Gastrocnemius medialis (tissue), 4 donors: ENCODE measurements around the gene CYP19A1. TPM values are rescaled to one million over a fixed set of nuclear protein-coding genes. Genes with fewer than 3 reads are reported as not detected.

ENCODE experiments used
- ATAC-seq, 2 donors: fragments of 150-250 bp; one replicate each; pipeline ENCODE4 v1.9.1; 2016
- DNase-seq, 2 donors: peaks; one replicate each; pipeline ENCODE4 v3.0.0-alpha.2; 2019
- H3K27ac ChIP-seq, 4 donors: fragments of 200-600 bp; sonication (generic); 1 replicate in 1 of 4; 2 replicates in 3 of 4; pipeline ENCODE4 v1.5.1; 2016 to 2018; ENCODE audit warnings: mild to moderate bottlenecking in 2 of 4, moderate library complexity in 1 of 4
- H3K27me3 ChIP-seq, 3 donors: fragments of 200-600 bp; sonication (generic) in 2 of 3; 1 replicate in 1 of 3; 2 replicates in 2 of 3; pipeline versions ENCODE4 v1.5.1 to v1.6.0; 2016 to 2019; ENCODE audit warnings: mild to moderate bottlenecking in 1 of 3, moderate library complexity in 1 of 3
- H3K36me3 ChIP-seq, 2 donors: fragments of 200-600 bp; sonication (generic) in 1 of 2; one replicate each; pipeline ENCODE4 v1.5.1; 2017 to 2018
- H3K4me1 ChIP-seq, 2 donors: fragments of 200-600 bp; sonication (generic) in 1 of 2; one replicate each; pipeline ENCODE4 v1.5.1; 2016 to 2017; ENCODE audit warnings: mild to moderate bottlenecking in 2 of 2
- H3K4me3 ChIP-seq, 4 donors: fragments of 200-600 bp; sonication (generic) in 3 of 4; 1 replicate in 1 of 4; 2 replicates in 3 of 4; pipeline ENCODE4 v1.5.1; 2016 to 2019; ENCODE audit warnings: mild to moderate bottlenecking in 2 of 4
- H3K9me3 ChIP-seq, 3 donors: fragments of 200-600 bp; sonication (generic) in 2 of 3; 1 replicate in 1 of 3; 2 replicates in 2 of 3; pipeline ENCODE4 v1.5.1; 2016 to 2019
- CTCF ChIP-seq, 5 experiments: fragments of 450-650 bp in 3 of 5; fragments of 200-600 bp in 2 of 5; sonication (generic) in 2 of 5; IDR thresholded peaks in 4 of 5; conservative IDR thresholded peaks in 1 of 5; 1 replicate in 4 of 5; 2 replicates in 1 of 5; pipeline ENCODE4 v1.5.1; 2016 to 2019; ENCODE audit warnings: antibody characterized with exemption in 5 of 5, mild to moderate bottlenecking in 3 of 5, moderate library complexity in 3 of 5
- POLR2A ChIP-seq, 2 donors: fragments of 450-650 bp; IDR thresholded peaks; one replicate each; pipeline ENCODE4 v1.6.1; 2017; ENCODE audit warnings: antibody characterized with exemption in 2 of 2, mild to moderate bottlenecking in 2 of 2, moderate library complexity in 2 of 2
- in situ Hi-C, 4 donors: fragments of 200-750 bp; cut with MboI; loops; one replicate each; pipeline versions ENCODE4 v1.15.0 to v1.8.0; 2017; ENCODE audit warnings: low sequenced_read_pairs in 4 of 4
- intact Hi-C: fragments of 100-400 bp; cut with DNase I; formaldehyde crosslinking; loops from one replicate; pipeline ENCODE4 v1.15.1; 2023; ENCODE audit warnings: low total_unique reads
- total RNA-seq, 4 donors: library from RNA; depleted of rRNA; stranded (reverse); fragments of >200 nt; gene quantifications; one replicate each; pipeline versions ENCODE4 v1.1.0 to v1.2.3, GENCODE V29; 2016

Gene CYP19A1
- total RNA-seq, 4 donors from 2014 or later, result 0.68 to 0.75 (median 0.71) TPM; not detected in 1

GRCh38 chr15:51313644-51314280, 24.6 kb downstream of the CYP19A1 start:
- intact Hi-C loops, result no loop called here
- Histone ChIP-seq H3K27ac (no peak overlapping the region), H3K4me3 (no peak overlapping the region), H3K27me3 (no peaks in the 10 kb centered on the region), H3K9me3 (no peaks in the 10 kb centered on the region), H3K4me1 (peaks cover 0 to 5% of the 10 kb centered on the region in 2 donors), H3K36me3 (no peaks in the 10 kb centered on the region)
- ATAC-seq, result no peak
- in situ Hi-C loops, result no loop called here
- TF ChIP-seq CTCF (IDR thresholded peaks at IDR 0.05 in 4 of 5, conservative IDR thresholded peaks at IDR 0.05 in 1 of 5), result no peak
- TF ChIP-seq POLR2A (IDR thresholded peaks at IDR 0.05), result no peak
- DNase-seq, result no peak

GRCh38 chr15:51313074-51313393, 25.4 kb downstream of the CYP19A1 start:
- intact Hi-C loops (no loop called here), in situ Hi-C loops (no loop called here)
- no peaks in the 10 kb centered on the region for H3K9me3 ChIP-seq
- ATAC-seq (no peak), DNase-seq (no peak)
- no peak overlapping the region for H3K27ac ChIP-seq
- peaks cover 0 to 5% of the 10 kb centered on the region in 2 donors for H3K4me1 ChIP-seq
- no peaks in the 10 kb centered on the region for H3K27me3 ChIP-seq
- no peak overlapping the region for H3K4me3 ChIP-seq
- no peaks in the 10 kb centered on the region for H3K36me3 ChIP-seq
- TF ChIP-seq CTCF (IDR thresholded peaks at IDR 0.05 in 4 of 5, conservative IDR thresholded peaks at IDR 0.05 in 1 of 5), result no peak
- TF ChIP-seq POLR2A (IDR thresholded peaks at IDR 0.05), result no peak

- Histone ChIP-seq H3K27me3 (no peaks in the 10 kb centered on the region), H3K36me3 (no peaks in the 10 kb centered on the region), H3K4me1 (peaks cover 0 to 5% of the 10 kb centered on the region in 2 donors), H3K9me3 (no peaks in the 10 kb centered on the region), H3K27ac (no peak overlapping the region), H3K4me3 (no peak overlapping the region)
- no peak for DNase-seq
- intact Hi-C loops, result no loop called here
- in situ Hi-C loops, result no loop called here
- TF ChIP-seq POLR2A (IDR thresholded peaks at IDR 0.05) (no peak), CTCF (IDR thresholded peaks at IDR 0.05 in 4 of 5, conservative IDR thresholded peaks at IDR 0.05 in 1 of 5) (no peak)
- no peak for ATAC-seq
Observed at GRCh38 chr15:51312166-51313073, 26.0 kb downstream of the CYP19A1 start.

- ATAC-seq (no peak), DNase-seq (no peak)
- Histone ChIP-seq H3K36me3 (no peaks in the 10 kb centered on the region), H3K4me1 (peaks cover 0 to 5% of the 10 kb centered on the region in 2 donors), H3K27ac (no peak overlapping the region), H3K27me3 (no peaks in the 10 kb centered on the region), H3K9me3 (no peaks in the 10 kb centered on the region), H3K4me3 (no peak overlapping the region)
- in situ Hi-C loops (no loop called here), intact Hi-C loops (no loop called here)
- TF ChIP-seq CTCF (IDR thresholded peaks at IDR 0.05 in 4 of 5, conservative IDR thresholded peaks at IDR 0.05 in 1 of 5) (no peak), POLR2A (IDR thresholded peaks at IDR 0.05) (no peak)
Observed at GRCh38 chr15:51311510-51311909, 26.9 kb downstream of the CYP19A1 start.
